Suppressor macrophage treated with lipopolysaccharide for 1 hour (primary cell): ENCODE results near the gene RPL28.

ENCODE experiments used
- DNase-seq, 3 donors: peaks; one replicate each; pipeline ENCODE4 v3.0.0-alpha.2; 2020 to 2022

The RPL28 gene

GRCh38 chr19:55451965-55452748 lies 66.4 kb downstream of the RPL28 start:
- no peak for DNase-seq
